ENCODE results near the gene STK25.

GRCh38 chr2:241553512-241553830 lies 45.1 kb upstream of the STK25 start:
- TF ChIP-seq CTCF (conservative IDR thresholded peaks at IDR 0.05; ENCODE audit: low read depth, low read length) = no peak
- TF ChIP-seq EZH2 (IDR thresholded peaks at IDR 0.05; ENCODE audit: borderline replicate concordance, low read depth, low read length, poor library complexity, severe bottlenecking) = no peak

Data from A673 (cell line).